ENCODE data around the gene VPS26C. TPM values are rescaled to one million over a fixed set of nuclear protein-coding genes. Genes with fewer than 3 reads are reported as not detected.
"Not testable (repeated sequence)": the region's sequence is repeated elsewhere in the genome, so short reads cannot be mapped to it uniquely, and the experiment has no call there.

The VPS26C gene
- polyA plus RNA-seq, 1 donor, result 29.3 TPM

DNA sequence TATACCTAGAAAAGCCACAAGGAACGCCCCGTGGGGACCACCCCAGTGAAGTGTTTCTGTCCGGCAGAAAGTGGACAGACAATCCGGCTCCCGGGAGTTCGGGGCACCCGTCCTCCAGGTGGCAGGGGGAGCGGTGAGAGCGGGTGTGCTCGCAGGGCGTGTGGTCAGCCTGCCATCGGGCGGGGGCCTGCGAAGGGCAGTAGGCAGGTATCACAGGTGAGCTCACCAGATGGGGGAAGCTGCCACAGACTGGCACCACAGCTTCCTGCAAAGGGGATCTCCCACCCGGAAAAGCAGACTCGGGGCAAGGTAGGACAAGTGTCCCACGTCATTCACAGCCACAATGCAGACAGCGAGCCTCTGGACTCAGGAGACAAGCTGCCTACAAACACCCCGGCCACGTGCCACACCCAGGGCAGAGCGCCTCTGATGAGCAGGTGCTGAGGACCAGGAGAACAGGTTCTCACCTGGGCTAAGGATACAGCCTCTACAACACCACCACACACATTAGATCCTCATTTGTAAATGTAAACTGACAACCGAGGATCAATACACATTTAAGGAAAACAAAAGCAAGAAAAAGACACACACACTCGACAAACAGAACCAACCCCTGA is 36.4 kb downstream of the VPS26C start:
- DNase-seq (ENCODE audit: low read depth), result no peak

DNA sequence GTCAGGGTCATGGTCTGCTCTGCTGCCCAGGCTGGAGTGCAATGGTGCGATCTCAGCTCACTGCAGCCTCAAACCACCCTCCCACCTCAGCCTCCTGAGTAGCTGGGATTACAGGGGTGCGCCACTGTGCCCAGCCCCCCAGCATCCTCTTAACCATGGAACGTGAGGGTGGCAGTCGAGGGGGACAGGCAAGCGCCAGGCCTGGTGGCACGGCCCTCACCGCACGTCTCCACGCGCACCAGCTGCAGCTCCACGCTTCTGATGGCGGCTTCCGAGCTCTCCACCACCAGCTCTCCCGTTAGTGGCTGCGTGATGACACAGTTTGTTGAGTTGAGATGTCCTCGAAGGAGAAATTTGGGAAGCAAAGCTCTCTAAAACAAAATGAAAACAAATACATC is 39.1 kb downstream of the VPS26C start:
- no peak for DNase-seq (ENCODE audit: low read depth)

DNA sequence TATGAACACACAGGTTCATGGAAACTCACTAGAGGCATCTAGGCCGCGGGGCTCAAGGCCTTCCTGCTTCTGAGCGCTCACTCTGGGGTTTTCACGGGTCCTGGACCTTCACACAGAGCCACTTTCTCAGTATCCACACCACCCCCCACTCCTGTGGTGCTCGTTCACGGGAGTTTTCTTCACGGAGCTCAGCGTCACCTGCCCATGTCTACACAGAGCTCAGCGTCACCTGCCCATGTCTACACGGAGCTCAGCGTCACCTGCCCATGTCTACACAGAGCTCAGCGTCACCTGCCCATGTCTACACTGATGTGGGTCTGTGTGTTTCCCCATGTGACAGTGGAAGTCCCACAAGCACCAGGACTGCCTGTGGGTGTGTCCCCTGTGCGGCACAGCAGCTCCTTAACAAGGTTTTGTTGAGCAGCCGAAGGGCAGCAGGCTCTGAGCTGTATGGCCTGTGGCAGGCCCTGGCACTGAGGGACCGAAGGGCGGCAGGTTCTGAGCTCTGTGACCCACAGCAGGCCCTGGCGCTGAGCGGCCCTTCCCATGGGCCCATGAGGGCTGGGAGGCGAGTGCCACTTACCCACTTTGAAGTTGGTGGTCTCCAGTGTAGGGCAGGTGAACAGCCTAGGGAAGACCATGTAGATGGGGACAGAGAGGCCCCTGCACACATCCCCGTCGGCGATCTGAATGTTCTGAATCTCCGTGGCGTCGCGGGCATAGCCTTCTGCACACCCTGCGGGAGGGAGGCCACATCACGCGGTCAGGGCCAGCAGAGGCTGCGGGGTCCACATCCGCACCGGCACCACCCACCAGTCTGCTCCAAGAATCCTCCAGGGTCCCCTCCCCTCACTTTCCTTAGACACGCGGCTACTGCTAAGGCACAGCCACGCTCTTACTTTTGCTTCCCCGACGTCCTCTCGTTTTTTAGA is 39.8 kb downstream of the VPS26C start:
- no peak for DNase-seq (ENCODE audit: low read depth)

DNA sequence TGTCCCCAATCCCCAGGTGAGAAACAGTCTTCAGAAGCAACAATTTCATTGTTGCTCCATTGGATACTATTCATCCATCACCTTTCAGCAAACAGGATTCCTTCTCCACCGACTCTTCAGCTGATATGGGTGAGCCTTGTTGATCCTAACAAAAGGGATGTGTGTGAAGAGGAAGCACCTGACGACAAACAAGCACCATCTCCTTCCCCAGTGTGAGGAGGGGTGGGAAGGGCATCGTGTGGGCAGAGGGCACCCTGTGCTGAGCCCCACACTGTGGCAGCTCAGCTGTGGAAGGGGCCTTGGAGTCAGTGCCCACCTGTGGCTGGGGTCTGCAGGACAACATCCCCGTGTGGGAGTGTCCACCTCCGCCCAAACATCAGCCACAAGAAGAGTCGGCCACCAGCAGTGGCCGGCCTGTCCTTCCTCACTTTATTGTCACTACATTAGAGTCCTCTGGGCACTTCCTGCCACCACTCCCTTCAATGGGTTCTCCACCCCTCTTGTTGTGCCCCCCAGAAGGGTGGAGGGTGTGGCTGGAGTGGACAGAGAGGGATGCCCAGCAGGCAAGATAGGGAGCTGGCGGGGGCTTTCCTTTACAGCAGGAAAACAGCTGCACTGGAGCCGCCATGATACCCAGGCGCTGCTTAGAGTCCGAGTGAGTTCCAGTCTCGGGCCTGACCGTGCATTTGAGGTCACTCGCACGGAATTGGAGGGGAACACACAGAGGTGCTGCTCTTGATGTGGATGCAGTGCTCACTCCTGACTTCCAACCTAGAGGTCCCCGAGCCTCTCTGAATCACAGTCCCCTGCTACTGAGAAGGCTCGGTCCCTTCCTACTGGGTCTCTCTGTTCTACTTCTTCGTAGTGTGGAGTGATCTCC is 40.9 kb downstream of the VPS26C start:
- no peak for DNase-seq (ENCODE audit: low read depth)

DNA sequence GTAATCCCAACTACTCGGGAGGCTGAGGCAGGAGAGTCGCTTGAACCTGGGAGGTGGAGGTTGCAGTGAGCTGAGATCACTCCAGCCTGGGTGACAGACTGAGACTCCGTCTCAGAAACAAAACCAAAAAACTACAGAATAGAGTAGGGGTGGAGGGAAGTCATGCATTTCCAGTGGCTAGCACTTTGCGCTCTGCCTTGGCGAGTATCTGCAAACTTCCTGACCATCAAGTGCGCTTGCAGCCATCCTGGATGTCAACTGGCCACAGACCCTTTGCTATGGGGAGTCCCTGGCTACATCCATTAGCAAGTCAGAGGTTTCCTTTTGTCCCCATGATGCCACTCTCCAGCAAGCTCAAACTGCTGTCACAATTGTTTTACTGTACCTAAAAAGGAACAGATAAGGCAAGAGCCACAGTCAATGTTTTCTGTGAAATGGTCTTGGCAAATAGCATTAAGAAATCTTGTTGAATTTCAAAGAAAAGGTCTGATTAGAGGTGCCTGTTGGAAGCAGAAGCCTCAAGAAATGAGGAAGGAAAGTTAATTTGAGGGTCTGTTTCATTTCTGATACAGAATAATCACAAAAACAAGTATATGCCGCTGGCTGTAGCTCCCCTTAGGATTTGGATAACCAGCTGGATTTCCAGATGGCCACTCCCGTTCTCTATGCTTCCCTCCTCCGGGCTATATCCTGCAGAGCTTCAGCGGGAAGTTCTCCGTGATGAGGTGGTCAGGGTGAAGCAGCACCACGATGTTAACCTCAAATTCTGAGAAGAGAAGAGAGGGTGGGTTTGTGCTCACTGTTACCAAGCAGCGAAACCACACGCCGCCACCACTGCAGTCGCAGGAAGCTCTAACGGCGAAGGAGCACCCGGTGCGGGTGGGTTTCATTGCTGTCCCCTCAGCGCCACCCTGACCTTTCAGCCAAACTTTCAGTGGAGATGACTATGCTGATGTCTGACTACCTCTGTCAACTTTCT is 42.0 kb downstream of the VPS26C start:
- no peak for DNase-seq (ENCODE audit: low read depth)

DNA sequence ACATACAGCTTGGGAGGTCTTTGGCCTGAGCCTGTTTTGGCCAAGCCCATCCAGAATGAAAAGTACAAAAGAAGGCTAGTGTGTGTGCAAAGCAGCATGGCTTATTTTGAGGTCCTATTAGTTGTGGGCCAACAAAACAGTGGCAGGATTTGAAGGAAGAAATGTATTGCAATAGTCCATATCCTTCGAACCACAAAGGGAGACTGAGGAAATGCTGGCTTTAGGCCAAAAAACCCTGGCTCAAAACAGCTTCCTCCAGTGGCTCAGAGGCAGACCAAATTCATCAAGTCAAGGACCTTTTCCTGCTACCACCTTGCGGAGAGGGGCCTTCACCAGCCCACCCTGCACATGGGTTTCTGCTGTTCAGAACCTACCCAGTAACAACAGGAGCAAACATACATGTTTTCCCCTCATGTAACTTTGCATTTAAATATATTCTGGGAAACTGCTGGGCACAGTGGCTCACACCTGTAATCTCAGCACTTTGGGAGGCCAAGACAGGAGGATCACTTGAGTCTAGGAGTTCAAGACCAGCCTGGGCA is 43.3 kb downstream of the VPS26C start:
- DNase-seq (ENCODE audit: low read depth), result no peak

DNA sequence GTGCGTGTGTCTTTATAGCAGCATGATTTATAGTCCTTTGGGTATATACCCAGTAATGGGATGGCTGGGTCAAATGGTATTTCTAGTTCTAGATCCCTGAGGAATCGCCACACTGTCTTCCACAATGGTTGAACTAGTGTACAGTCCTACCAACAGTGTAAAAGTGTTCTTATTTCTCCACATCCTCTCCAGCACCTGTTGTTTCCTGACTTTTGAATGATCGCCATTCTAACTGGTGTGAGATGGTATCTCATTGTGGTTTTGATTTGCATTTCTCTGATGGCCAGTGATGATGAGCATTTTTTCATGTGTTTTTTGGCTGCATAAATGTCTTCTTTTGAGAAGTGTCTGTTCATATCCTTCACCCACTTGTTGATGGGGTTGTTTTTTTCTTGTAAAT is 44.9 kb downstream of the VPS26C start:
- not testable (repeated sequence) for DNase-seq (ENCODE audit: low read depth)

DNA sequence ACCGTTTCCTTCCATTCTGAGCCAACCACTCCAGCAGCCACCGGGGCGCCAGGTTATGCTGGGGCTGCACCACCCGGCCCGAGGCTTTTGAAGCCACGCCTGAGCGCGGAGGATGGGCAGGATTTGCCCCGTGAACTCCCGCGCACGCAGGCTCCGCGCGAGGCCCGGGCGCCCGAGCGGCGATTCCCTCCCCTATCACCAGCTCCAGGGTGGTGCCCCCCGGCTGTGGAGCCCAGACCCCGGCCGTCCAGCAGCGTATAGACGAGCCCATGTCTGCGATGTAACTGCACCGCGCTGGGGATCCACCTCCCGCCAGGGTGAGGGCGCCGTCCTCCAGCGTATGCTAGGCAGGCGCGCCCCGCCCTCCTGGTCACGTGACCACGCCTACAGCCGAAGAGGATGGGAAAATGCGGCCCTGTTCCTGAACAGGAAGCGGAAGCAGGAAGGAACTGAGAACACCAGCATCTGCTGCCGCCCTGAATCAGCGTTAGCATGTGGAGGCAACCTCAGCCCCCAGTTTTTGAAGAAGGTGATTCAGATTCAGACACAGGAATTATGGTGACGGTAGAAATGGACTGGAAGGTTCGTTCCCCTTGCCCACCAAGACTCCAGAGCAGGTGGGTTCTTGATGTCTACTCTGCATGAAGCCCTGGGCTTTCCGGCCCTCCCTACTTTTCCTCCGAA is 46.0 kb downstream of the VPS26C start:
- peak; percentile 77 for DNase-seq (ENCODE audit: low read depth)

DNA sequence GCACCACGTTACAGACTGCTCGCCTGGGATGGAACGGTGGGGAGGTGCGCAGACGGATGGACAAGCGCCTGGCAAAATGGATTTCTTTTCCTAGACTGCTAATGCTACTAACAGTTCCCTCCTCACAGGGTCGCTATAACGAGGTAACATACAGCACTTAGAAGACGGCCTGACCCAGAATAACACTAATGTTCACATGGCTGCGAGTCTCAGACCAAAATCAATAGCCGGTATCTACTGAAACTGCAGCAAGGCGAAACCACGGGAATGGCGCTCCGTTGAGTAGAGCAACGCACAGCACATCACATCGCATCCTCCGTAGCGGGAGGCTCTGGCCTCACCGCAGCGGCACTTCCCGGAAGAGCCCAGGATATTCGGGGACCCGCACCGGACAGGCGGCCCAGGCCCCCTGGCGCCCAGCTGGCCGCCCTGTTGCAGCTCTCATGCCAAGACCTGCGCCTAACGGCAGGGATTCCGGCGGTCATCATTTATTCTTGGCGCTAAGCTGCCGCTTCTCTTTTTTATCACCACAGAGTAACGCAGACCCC is 46.6 kb downstream of the VPS26C start:
- DNase-seq (ENCODE audit: low read depth), result peak; percentile 20

DNA sequence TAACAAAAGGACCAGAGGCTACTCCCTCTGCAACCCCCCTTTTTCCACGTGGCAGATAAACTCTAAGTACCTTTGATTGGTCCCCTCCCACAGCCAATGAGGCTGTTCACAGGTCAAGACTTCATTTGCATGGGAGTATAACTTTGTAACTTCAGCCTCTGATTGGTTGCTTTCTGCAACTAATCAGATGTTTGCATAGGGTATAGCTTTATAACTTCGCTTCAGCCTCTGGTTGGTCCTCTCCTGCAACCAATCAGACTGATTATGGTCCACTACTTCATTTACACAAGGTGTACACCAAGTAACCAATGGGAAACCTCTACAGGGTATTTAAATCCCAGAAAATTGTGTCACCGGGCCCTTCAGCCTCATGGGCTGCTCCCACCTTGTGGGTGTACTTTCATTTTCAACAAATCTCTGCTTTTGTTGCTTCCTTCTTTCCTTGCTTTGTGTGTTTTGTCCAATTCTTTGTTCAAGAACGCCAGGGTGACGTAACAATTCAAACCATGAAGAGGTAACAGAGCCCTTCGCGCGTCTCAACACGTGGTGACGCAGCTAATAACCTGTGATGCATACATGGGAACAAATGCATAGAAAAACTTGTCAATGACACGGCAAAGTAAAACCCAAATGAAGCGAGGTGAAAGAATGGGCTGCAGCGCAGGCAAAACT is 47.2 kb downstream of the VPS26C start:
- DNase-seq (ENCODE audit: low read depth), result no peak

DNA sequence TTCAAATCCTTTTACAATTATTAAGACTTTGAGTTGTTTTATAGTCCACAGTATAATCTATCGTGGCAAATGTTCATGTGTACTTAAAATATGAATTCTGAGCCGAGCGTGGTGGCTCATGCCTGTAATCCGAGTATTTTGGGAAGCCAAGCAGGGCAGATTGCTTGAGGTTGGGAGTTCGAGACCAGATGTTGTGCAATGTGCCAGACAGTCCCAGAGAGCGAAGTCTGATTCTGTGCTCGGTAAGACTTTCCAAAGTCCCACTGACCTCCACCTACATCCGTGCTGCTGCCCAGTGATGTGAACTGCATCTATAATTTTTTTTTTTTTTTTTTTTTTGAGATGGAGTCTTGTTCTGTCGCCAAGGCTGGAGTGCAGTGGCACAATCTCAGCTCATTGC is 52.2 kb downstream of the VPS26C start:
- no peak for DNase-seq (ENCODE audit: low read depth)

DNA sequence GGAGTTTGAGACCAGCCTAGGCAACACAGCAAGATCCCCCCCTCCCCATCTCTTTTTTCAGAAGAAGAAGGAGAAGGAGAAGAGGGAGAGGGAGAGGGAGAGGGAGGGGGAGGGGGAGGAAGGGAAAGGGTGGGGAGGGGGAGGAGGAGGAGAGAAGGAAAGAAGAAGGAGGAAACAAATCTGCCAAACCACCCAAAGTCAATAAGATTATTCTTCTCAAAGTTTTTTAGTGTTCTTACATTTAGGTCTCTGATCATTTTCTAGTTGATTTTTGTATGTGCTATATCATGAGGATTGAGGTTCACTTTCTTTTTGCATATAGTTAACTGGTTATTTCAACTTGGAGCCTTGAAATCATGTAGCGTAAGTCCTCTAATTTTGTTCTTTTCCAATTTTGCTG is 56.3 kb downstream of the VPS26C start:
- DNase-seq (ENCODE audit: low read depth), result no peak

DNA sequence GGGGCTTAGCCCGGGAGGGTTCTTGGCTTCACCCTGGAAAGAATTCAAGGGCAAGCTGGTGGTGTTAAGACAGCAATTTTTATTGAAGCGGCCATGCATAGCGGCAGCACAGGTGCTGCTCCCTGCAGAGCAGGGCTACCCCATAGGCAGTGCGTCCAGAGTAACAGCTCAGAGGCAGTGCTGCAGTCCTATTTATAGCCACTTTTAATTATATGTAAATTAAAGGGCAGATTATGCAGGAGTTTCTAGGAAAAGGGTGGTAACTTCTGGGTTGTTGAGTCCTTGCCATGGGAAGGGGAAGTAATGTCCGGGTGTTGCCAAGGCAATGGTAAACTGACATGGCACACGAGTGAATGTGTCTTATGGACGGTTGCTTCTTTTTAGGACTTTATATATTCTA is 57.0 kb downstream of the VPS26C start:
- no peak for DNase-seq (ENCODE audit: low read depth)

DNA sequence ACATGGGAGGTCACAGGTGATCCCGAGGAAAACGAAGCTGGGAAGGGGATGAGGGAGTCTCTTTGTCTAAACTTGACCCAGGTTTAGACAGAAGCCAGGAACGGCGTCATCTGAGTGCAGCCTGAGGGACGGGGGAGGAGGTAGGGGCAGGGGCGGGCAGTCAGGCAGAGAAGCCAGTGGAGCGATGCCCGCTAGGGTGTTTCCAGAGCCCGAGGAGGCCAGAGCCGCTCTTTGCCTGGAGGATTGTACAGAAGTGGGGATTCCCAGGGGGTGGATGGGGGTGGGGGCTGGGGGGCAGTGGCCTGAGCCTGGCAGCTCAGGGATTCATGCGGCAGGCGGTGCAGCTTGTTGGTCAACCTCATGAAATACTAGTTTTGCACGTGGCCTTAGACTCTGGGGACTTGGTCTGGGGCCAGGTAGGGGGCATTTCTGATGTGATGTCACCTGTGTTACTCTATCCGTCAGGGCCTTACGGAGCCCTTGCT is 58.4 kb downstream of the VPS26C start:
- no peak for DNase-seq (ENCODE audit: low read depth)

DNA sequence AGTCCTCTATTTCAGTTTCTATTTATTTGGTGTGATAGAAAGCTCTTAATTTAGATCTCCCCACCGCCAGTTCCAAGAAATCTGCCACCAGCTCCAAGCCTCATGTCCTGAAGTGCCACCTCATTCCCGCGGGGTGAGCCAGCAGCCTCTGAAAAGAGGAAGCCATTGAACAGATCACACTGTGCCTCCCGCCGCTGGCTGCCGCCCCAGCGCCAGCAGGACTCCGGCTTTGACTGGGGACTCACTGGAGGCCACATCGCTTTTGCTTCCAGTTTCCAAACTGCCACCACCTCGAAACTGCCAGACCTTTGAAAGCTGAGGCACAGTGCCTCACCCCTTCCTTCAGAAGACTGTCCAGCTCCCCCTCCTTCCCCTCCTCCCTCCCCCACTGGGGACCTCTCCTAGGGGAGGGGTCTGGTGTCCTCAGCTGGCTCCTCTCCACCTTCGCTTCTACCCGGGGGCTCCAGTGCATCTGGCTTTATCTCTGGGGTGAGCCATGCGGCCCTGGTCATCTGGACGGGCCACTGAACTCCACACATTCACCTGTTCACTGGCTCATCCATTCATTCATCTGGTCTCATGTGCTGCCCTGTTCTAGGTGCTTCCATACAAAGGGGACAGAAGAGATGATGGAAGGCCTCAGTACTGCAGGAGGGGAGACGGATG is 58.9 kb downstream of the VPS26C start:
- no peak for DNase-seq (ENCODE audit: low read depth)

DNA sequence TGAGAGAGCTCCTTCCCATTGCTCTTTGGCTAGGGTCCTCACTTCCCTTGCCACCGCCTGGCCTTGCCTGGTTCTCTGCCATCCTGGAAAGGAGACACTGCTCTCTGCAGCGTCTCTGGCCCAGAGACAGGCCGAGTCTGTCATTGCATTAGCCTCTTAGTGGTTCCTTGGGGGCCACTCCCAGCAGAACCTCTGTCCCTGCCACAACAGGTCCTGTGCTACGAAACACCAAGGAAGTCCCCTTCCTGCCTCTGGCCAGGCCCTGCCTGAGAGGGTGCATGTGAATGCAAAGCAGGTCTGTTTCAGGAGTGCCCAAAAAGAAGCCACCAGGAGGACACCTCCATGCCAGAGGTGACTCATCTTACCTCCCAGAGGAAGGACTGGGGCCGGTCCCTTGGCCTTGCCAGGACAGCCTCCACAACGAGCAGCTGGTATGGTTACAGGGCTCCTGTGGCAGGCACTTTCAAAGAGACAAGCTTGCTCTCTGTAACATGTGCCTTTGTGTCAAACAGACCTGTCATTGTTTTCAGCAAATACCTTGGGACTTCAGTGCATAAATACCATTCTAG is 59.6 kb downstream of the VPS26C start:
- DNase-seq (ENCODE audit: low read depth), result no peak

DNA sequence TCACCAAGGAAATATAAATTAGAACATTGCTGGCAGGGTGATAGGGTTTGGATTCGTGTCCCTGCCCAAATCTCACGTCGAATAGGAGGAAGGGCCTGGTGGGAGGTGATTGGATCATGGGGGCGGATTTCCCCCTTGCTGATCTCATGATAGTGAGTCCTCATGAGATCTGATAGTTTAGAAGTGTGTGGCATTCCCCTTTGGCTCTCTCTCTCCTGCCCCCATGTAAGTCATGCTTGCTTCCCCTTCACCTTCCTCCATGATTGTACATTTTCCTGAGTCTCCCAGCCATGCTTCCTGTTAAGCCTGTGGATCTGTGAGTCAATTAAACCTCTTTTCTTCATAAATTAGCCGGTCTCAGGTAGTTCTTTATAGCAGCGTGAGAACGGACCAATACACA is 60.6 kb downstream of the VPS26C start:
- DNase-seq (ENCODE audit: low read depth), result no peak

DNA sequence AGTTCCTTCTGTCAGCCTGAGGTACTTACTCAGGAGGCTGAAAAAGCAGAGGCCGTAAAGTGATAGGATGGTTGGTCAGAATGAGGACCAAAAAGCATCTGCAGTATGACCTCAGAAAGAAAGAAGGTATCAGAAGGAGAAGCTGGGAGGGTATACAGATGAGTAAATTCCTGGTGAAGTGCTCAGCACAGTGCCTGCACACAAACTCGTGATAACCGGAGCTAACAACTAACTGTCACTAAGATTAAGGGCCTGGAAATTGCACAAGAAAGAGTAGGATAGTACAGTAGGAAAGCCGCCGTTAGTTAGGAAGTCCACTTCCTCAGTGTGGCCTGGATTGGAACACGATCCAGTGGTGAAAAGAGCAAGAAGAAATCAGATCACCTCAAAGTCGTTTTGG is 62.6 kb downstream of the VPS26C start:
- no peak for DNase-seq (ENCODE audit: low read depth)
